NCI-H82 treated with DMSO at 0.1 percent for 48 hours (cell line): ENCODE results near the gene SNAI3.

Experiments
- DNase-seq: peaks from one replicate; lab custom pipeline; 2025; ENCODE audit not compliant: unreplicated experiment; lab: John Stamatoyannopoulos, UW

Gene SNAI3

GRCh38 chr16:88636488-88637265, 49.6 kb downstream of the SNAI3 start:
- DNase-seq: no peak

DNA sequence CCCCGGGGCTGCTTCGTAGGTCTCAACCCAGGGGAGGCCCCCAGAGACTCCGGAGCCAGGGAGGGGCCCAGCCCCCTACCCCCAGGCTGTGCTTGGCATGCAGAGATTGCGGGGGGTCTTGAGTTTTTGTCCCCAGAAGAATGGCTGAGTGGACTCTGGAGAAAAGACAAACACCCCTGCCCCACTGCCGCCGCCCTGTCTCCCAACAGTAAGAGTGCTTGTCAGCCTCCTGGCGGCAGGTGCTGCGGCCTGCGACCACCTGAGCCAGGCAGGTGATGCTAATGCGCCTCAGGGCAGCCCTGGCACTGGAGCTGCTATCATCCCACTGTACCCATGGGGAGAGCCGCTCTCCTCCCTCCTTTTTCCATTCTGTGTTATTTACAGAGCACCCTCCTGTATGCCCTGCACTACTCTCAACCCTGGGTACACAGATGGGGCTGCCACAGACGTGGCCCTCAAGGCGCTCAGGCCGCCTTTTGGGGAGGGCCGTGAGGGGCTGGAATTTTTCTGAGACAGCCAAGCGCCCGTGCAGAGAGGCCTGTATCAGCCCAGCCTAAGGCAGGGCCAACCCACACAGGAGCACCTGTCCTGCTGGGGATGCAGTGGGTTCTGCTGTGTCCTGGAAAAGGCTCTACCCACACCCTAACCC, 50.5 kb downstream of the SNAI3 start:
- no peak for DNase-seq

- no peak for DNase-seq
These were observed 51.2 kb downstream of the SNAI3 start for GRCh38 chr16:88634994-88635670.

GRCh38 chr16:88634141-88634993, 51.9 kb downstream of the SNAI3 start:
- no peak for DNase-seq

GRCh38 chr16:88633684-88634140, 52.6 kb downstream of the SNAI3 start:
- DNase-seq: no peak

GRCh38 chr16:88632587-88632930, 53.7 kb downstream of the SNAI3 start:
- DNase-seq: no peak

DNA sequence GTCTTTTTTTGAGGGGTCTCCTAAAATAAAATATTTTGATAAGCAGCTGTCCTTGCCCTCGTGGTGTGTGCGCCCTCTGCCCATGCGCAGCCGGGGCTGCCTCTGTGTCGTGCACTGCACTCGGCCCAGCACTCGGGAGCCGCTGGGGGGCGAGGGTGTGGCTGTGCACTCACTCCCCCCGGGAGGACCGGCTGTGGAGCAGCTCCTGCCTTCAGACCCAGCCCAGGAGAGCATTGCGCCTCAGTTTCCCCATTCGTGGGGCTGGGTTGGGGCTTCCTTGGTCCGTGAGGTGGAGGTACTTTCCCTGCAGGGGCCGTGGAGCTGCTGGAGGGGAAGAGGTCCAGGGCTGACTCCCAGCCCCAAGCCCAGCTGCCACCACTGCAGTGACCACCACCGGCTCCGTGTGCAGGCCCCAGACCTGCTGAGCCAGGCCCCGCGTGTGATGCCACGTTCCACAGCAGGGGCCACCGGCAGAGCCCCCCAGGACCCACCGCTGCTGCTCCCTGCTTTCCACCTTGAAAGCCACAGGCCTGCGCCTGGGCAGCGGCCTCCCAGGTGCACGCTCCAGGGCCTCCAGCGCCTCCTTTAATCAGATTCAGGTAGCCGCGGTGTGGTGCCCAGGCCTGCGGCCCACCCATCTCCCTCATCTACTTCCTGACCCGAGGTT, 54.3 kb downstream of the SNAI3 start:
- DNase-seq: no peak

- DNase-seq: no peak
These were observed 54.9 kb downstream of the SNAI3 start for GRCh38 chr16:88631384-88631783.

DNA sequence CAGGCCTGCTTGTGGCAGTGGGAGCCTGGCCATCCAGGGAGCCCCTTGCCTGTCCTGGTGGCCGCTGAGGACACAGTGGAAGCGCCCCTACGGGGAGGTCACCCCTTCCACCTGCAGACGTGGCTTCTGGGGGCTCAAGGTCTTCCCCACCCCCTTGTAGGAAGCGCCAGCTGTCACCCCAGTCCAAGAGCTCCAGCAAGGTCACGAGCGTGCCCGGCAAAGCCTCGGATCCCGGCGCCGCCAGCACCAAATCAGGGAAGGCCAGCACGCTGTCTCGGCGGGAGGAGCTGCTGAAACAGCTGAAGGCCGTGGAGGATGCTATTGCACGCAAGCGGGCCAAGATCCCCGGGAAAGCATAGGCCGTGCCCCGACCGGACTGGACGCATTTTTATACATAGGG, 55.4 kb downstream of the SNAI3 start:
- no peak for DNase-seq

GRCh38 chr16:88630433-88630832, 55.9 kb downstream of the SNAI3 start:
- no peak for DNase-seq

- DNase-seq: no peak
These were observed 56.5 kb downstream of the SNAI3 start for GRCh38 chr16:88629835-88630234.

GRCh38 chr16:88628512-88628974, 57.8 kb downstream of the SNAI3 start:
- no peak for DNase-seq
